SK-N-SH (cell line): Measurements from ENCODE around the gene CSRP1. TPM values are rescaled to one million over a fixed set of nuclear protein-coding genes. Genes with fewer than 3 reads are reported as not detected.

ENCODE experiments used
- CTCF ChIA-PET: fragments of 300-600, 350-600 bp; formaldehyde crosslinking; extraction: SDS; loops from one replicate; lab custom pipeline; 2021; lab: Yijun Ruan, JAX
- POLR2A ChIA-PET: fragments of 350-600 bp; sonication (Branson Sonifier 250); formaldehyde crosslinking; extraction: SDS; loops from one replicate; lab custom pipeline; 2020; ENCODE audit warnings: antibody characterized with exemption, inconsistent platforms; lab: Yijun Ruan, JAX
- DNase-seq: peaks from one replicate; pipeline ENCODE4 v3.0.0; 2012
- H2AFZ ChIP-seq: fragments of 200-600 bp; sonication (generic); 2 replicates; pipeline ENCODE4 v1.8.1; 2016; ENCODE audit warnings: antibody characterized with exemption, mild to moderate bottlenecking, low read depth
- H3F3A ChIP-seq: fragments of 200-600 bp; sonication (generic); replicated peaks from 2 replicates; pipeline ENCODE3; 2016; ENCODE audit warnings: antibody characterized with exemption, mild to moderate bottlenecking; ENCODE audit not compliant: insufficient read depth
- H3K27ac ChIP-seq, 2 experiments: fragments of 200-500 bp in 1 of 2; fragments of 200-600 bp in 1 of 2; sonication (Bioruptor generic) in 1 of 2; sonication (generic), shearing (Covaris generic) in 1 of 2; 2 replicates each; pipeline versions ENCODE4 v1.5.1 to v1.6.1; 2014 to 2016; ENCODE audit warnings: low read depth in 2 of 2, inconsistent platforms in 1 of 2, low read length in 1 of 2, mild to moderate bottlenecking in 1 of 2, mixed read lengths in 1 of 2
- H3K27me3 ChIP-seq: fragments of 200-600 bp; sonication (generic), shearing (Covaris generic); 2 replicates; pipeline ENCODE4 v1.6.1; 2016; ENCODE audit warnings: mixed run types; ENCODE audit not compliant: insufficient read depth
- H3K36me3 ChIP-seq, 2 experiments: fragments of 200-500 bp in 1 of 2; fragments of 200-600 bp in 1 of 2; sonication (Bioruptor generic) in 1 of 2; sonication (generic) in 1 of 2; replicated peaks in 1 of 2; 2 replicates each; pipeline versions ENCODE3 to v1.5.1; 2014 to 2016; ENCODE audit warnings: low read length in 1 of 2, mild to moderate bottlenecking in 1 of 2; ENCODE audit not compliant: insufficient read depth in 2 of 2, control insufficient read depth in 1 of 2
- H3K4me1 ChIP-seq, 2 experiments: fragments of 200-500 bp in 1 of 2; fragments of 200-600 bp in 1 of 2; sonication (Bioruptor generic) in 1 of 2; sonication (generic), shearing (Covaris generic) in 1 of 2; 2 replicates each; pipeline versions ENCODE4 v1.5.1 to v1.6.1; 2014 to 2016; ENCODE audit warnings: low read depth in 1 of 2, low read length in 1 of 2, mixed run types in 1 of 2; ENCODE audit not compliant: insufficient read depth in 2 of 2, control insufficient read depth in 1 of 2
- H3K4me2 ChIP-seq: fragments of 200-600 bp; sonication (generic), shearing (Covaris generic); 2 replicates; pipeline ENCODE4 v1.6.1; 2017; ENCODE audit warnings: mixed run types
- H3K4me3 ChIP-seq, 2 experiments: fragments of 200-500 bp in 1 of 2; fragments of 200-600 bp in 1 of 2; sonication (Bioruptor generic) in 1 of 2; sonication (generic), shearing (Covaris generic) in 1 of 2; 2 replicates each; pipeline versions ENCODE4 v1.5.1 to v1.8.1; 2014 to 2016; ENCODE audit warnings: low read depth in 2 of 2, inconsistent platforms in 1 of 2, low read length in 1 of 2, mild to moderate bottlenecking in 1 of 2, mixed read lengths in 1 of 2, moderate library complexity in 1 of 2
- H3K79me2 ChIP-seq: fragments of 200-600 bp; sonication (generic); 2 replicates; pipeline ENCODE4 v1.8.1; 2017; ENCODE audit warnings: mild to moderate bottlenecking; ENCODE audit not compliant: insufficient read depth
- H3K9ac ChIP-seq: fragments of 200-600 bp; sonication (generic); 2 replicates; pipeline ENCODE4 v1.6.1; 2017; ENCODE audit warnings: mixed run types
- H3K9me2 ChIP-seq: fragments of 200-600 bp; sonication (generic); 2 replicates; pipeline ENCODE4 v1.6.1; 2017; ENCODE audit warnings: mixed run types
- H3K9me3 ChIP-seq: fragments of 200-600 bp; sonication (generic); 2 replicates; pipeline ENCODE4 v1.6.1; 2017; ENCODE audit warnings: mixed run types, mild to moderate bottlenecking, moderate library complexity
- H4K20me1 ChIP-seq: fragments of 200-600 bp; sonication (generic); 2 replicates; pipeline ENCODE4 v1.6.1; 2017; ENCODE audit warnings: mild to moderate bottlenecking, mixed run types; ENCODE audit not compliant: insufficient read depth
- CHD2 ChIP-seq: fragments of 150-350 bp; IDR thresholded peaks from 2 replicates; pipeline ENCODE4 v1.6.1; 2018; ENCODE audit warnings: low read length; ENCODE audit not compliant: partially characterized antibody
- ELF1 ChIP-seq: IDR thresholded peaks from 2 replicates; pipeline ENCODE4 v1.4.0; 2012
- EP300 ChIP-seq, 2 experiments: IDR thresholded peaks; 2 replicates each; pipeline versions ENCODE4 v1.4.0 to v1.6.1; 2012; ENCODE audit warnings: borderline replicate concordance in 1 of 2, low read depth in 1 of 2, low read length in 1 of 2
- EZH2phosphoT487 ChIP-seq: fragments of 200-600 bp; sonication (generic); IDR thresholded peaks from 2 replicates; pipeline ENCODE4 v1.6.1; 2017; ENCODE audit warnings: low read depth, mixed run types, mild to moderate bottlenecking, antibody characterized with exemption, moderate library complexity, borderline replicate concordance
- FOSL2 ChIP-seq: IDR thresholded peaks from 2 replicates; pipeline ENCODE4 v1.4.0; 2012; ENCODE audit warnings: low read depth, mild to moderate bottlenecking, moderate library complexity, borderline replicate concordance
- FOXM1 ChIP-seq: IDR thresholded peaks from 2 replicates; pipeline ENCODE4 v1.4.0; 2012; ENCODE audit warnings: low read depth, mild to moderate bottlenecking
- GATA2 ChIP-seq: sonication (generic); formaldehyde crosslinking; IDR thresholded peaks from 2 replicates; pipeline ENCODE4 v1.5.0; 2020; ENCODE audit warnings: mild to moderate bottlenecking, missing genetic modification reagents
- JUND ChIP-seq: IDR thresholded peaks from 2 replicates; pipeline ENCODE4 v1.4.0; 2012
- MEF2A ChIP-seq: IDR thresholded peaks from 2 replicates; pipeline ENCODE4 v1.4.0; 2012; ENCODE audit warnings: low read depth, borderline replicate concordance
- NRF1 ChIP-seq: IDR thresholded peaks from 2 replicates; pipeline ENCODE4 v1.6.1; 2012; ENCODE audit warnings: low read depth, mild to moderate bottlenecking, low read length
- POLR2AphosphoS5 ChIP-seq: IDR thresholded peaks from 2 replicates; pipeline ENCODE4 v1.6.1; 2012; ENCODE audit warnings: low read depth, low read length
- RAD21 ChIP-seq: IDR thresholded peaks from 2 replicates; pipeline ENCODE4 v1.6.1; 2012; ENCODE audit warnings: mild to moderate bottlenecking, low read length
- RCOR1 ChIP-seq: fragments of 150-350 bp; IDR thresholded peaks from 2 replicates; pipeline ENCODE4 v1.6.1; 2017; ENCODE audit warnings: antibody characterized with exemption, low read length
- RFX5 ChIP-seq: IDR thresholded peaks from 2 replicates; pipeline ENCODE4 v1.6.1; 2012; ENCODE audit warnings: mild to moderate bottlenecking, improper control_type of control experiment, low read length
- RXRA ChIP-seq: IDR thresholded peaks from 2 replicates; pipeline ENCODE4 v1.4.0; 2012; ENCODE audit warnings: low read depth, mild to moderate bottlenecking, borderline replicate concordance
- SIN3A ChIP-seq: IDR thresholded peaks from 2 replicates; pipeline ENCODE4 v1.6.1; 2012; ENCODE audit warnings: low read depth, mild to moderate bottlenecking, low read length, moderate library complexity, borderline replicate concordance
- SMC3 ChIP-seq: IDR thresholded peaks from 2 replicates; pipeline ENCODE4 v1.6.1; 2012; ENCODE audit warnings: low read depth, low read length, improper control_type of control experiment
- TCF12 ChIP-seq: IDR thresholded peaks from 2 replicates; pipeline ENCODE4 v1.4.0; 2012
- WGBS: methylation state at CpG from one replicate; pipeline ENCODE4 v1.1.6; 2017; ENCODE audit warnings: low lambda C conversion rate; 5-methylcytosine and 5-hydroxymethylcytosine counted together
- polyA plus RNA-seq, 3 experiments: library from polyadenylated mRNA; depleted of rRNA; stranded (reverse); fragments of >200 nt; gene quantifications; 2 replicates each; pipeline ENCODE4 v1.2.3, GENCODE V29; 2012
- TF ChIP-seq, protein P1 (sequence below): fragments of 150-350 bp; IDR thresholded peaks from 2 replicates; pipeline ENCODE4 v1.6.1; 2016; ENCODE audit warnings: mild to moderate bottlenecking, low read depth, low read length
- TF ChIP-seq, protein P2 (sequence below): IDR thresholded peaks from 2 replicates; pipeline ENCODE4 v1.4.0; 2012; ENCODE audit warnings: low read depth, borderline replicate concordance
- TF ChIP-seq, protein P3 (sequence below): IDR thresholded peaks from 2 replicates; pipeline ENCODE4; 2012

CSRP1 gene
- polyA plus RNA-seq, 1 of the 3 experiments (the other 2 are of a cell fraction), result 373 TPM

DNA sequence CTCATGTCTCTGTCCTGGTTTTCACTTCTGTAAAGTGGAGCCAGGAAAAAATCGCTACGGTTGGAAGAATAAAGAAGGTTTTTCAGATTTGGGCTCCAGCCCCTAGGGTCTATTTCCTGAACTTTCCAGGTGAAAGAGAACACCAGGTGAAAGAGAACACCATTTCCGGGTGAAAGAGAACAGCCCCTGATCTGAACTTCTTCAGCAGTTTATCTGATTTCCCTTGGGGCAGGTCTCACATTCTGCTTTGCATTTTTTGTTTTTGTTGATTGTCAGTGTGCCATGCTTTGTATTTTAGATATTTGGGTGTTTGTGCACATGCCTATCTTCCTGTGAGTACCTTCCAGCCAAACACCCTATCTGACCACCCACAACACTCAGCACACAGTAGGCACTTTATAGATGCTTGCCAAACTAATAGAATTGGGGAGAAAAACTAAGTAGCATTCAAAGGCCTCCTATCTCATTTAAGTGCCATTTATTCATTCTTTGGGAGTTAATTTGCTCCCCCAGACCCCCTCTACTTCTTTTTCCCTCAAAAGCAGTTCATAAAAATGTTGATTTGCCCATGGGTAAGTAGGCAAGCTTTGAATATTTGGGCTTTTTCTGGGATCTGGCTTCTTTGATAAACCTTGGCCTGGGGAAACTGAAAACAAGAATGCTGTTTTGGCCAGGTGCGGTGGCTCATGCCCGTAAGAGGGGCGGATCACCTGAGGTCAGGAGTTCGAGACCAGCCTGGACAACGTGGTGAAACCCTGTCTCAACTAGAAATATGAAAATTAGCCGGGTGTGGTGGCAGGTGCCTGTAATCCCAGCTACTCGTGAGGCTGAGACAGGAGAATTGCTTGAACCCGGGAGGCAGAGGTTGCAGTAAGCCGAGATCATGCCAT, 34.2 kb upstream of the CSRP1 start:
- POLR2A ChIA-PET, result no interaction called here
- Histone ChIP-seq H3K4me1 (peaks cover 37 to 43% of the 10 kb centered on the region in 2 experiments), H4K20me1 (peaks cover 25% of the 10 kb centered on the region), H3F3A (peaks cover 69% of the 10 kb centered on the region), H3K9me2 (no peaks in the 10 kb centered on the region), H3K4me3 (peak overlapping the region; percentile 90 to 92; a peak in 3 of 4 replicates), H3K79me2 (peaks cover 79% of the 10 kb centered on the region), H3K36me3 (peaks cover 0 to 9% of the 10 kb centered on the region in 2 experiments), H3K9me3 (no peaks in the 10 kb centered on the region), H3K27me3 (no peaks in the 10 kb centered on the region), H3K9ac (peak overlapping the region; percentile 94), H3K4me2 (peak overlapping the region; percentile 93), H2AFZ (no peak overlapping the region), H3K27ac (peak overlapping the region; percentile 84 to 94; a peak in 3 of 4 replicates)
- 89% methylated on average over 12 of the region's 12 CpGs for WGBS
- CTCF ChIA-PET, result interaction anchor here (0.7 to 14.0 kb wide), 9 partner anchors 11 to 431 kb away, joined by 3 to 196 read pairs (median 5); partner anchors contain the start of gene IPO9
- DNase-seq, result no peak
- TF ChIP-seq SMC3 (no peak), POLR2AphosphoS5 (no peak), GATA2 (CRISPR knock-in tag) (0 out of 2 replicates have a peak, but pooled peaks have one; percentile 4)
- TF ChIP-seq, protein P1, sequence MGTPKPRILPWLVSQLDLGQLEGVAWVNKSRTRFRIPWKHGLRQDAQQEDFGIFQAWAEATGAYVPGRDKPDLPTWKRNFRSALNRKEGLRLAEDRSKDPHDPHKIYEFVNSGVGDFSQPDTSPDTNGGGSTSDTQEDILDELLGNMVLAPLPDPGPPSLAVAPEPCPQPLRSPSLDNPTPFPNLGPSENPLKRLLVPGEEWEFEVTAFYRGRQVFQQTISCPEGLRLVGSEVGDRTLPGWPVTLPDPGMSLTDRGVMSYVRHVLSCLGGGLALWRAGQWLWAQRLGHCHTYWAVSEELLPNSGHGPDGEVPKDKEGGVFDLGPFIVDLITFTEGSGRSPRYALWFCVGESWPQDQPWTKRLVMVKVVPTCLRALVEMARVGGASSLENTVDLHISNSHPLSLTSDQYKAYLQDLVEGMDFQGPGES, result no peak

DNA sequence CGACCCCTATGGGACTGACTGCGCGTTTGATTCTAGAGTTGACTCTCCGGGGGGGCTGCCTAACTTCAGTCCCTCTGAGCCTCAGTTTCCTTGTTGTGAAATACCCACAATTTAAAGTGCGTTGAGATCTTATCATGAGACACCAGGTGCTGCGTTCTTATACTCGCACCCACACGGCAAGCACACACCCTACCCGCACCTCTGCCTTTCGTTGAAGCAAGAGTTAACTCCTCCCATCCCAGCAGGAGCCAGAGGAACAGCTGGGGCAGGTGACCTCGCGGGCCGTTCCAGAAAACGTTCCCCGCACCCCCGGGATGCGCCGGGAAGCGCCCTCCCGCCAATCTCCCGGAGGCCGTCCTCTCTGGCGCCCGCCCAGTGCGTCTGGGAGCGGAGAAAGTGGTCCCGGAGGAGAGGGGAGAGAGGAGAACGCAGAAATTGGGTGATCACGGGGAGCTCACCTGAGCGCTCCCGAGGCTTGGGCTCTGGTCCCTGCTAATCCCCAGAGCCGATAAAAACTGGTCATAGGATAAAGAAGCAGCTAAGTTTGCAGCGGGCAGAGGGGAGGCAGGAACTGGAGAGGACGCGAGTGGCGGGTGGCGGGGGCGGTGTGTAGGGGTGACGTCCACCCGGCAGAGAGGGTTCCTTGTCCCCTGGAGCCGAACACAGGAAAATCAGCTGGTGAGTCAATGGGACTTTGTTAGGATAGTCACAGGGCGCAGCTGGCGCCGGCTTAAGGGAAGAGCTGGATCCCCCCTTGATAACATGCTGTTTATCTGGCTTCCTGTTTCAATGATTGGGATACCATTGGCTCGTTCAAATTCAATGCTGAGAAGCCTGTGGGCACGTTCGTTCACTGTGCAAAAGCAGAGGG, 32.9 kb upstream of the CSRP1 start:
- DNase-seq, result peak; percentile 77
- CTCF ChIA-PET, result interaction anchor here (0.6 to 14.0 kb wide), 12 partner anchors 9 to 290 kb away, joined by 3 to 196 read pairs (median 4); partner anchors contain the start of gene IPO9
- H3K4me1 ChIP-seq, result peaks cover 38 to 50% of the 10 kb centered on the region in 2 experiments
- H3K36me3 ChIP-seq, result peaks cover 0 to 7% of the 10 kb centered on the region in 2 experiments
- H3K27me3 ChIP-seq, result no peaks in the 10 kb centered on the region
- peaks cover 80% of the 10 kb centered on the region for H3F3A ChIP-seq
- H3K9ac ChIP-seq, result peak overlapping the region; percentile 94
- no peaks in the 10 kb centered on the region for H3K9me2 ChIP-seq
- peaks cover 14% of the 10 kb centered on the region for H4K20me1 ChIP-seq
- peak overlapping the region; percentile 93 for H3K4me2 ChIP-seq
- no peaks in the 10 kb centered on the region for H3K9me3 ChIP-seq
- peak overlapping the region; percentile 84 to 94 for H3K27ac ChIP-seq
- peak overlapping the region; percentile 90 to 92 for H3K4me3 ChIP-seq
- H2AFZ ChIP-seq, result no peak overlapping the region
- POLR2A ChIA-PET, result interaction anchor here (1.3 kb wide), 1 partner anchor 71 kb away, joined by 4 read pairs; the partner anchor contains the start of gene PHLDA3
- WGBS, result 11% methylated on average over 37 of the region's 47 CpGs
- H3K79me2 ChIP-seq, result peaks cover 70% of the 10 kb centered on the region
- TF ChIP-seq RCOR1 (no peak), EZH2phosphoT487 (no peak), EP300 (IDR thresholded peaks at IDR 0.05; ENCODE audit: borderline replicate concordance in 1 of 2, low read depth in 1 of 2, low read length in 1 of 2) (no peak), MEF2A (no peak), CHD2 (no peak), FOXM1 (peak; percentile 83), RFX5 (no peak), RXRA (no peak), SMC3 (no peak), FOSL2 (no peak), ELF1 (no peak), NRF1 (no peak), RAD21 (no peak), JUND (no peak), POLR2AphosphoS5 (no peak), TCF12 (peak; percentile 21; the same call in 1 of the 2 replicates), SIN3A (0 out of 2 replicates have a peak, but pooled peaks have one; percentile 12)
- TF ChIP-seq, protein P2, sequence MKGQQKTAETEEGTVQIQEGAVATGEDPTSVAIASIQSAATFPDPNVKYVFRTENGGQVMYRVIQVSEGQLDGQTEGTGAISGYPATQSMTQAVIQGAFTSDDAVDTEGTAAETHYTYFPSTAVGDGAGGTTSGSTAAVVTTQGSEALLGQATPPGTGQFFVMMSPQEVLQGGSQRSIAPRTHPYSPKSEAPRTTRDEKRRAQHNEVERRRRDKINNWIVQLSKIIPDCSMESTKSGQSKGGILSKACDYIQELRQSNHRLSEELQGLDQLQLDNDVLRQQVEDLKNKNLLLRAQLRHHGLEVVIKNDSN, result 0 out of 2 replicates have a peak, but pooled peaks have one; percentile 7
- TF ChIP-seq, protein P3, sequence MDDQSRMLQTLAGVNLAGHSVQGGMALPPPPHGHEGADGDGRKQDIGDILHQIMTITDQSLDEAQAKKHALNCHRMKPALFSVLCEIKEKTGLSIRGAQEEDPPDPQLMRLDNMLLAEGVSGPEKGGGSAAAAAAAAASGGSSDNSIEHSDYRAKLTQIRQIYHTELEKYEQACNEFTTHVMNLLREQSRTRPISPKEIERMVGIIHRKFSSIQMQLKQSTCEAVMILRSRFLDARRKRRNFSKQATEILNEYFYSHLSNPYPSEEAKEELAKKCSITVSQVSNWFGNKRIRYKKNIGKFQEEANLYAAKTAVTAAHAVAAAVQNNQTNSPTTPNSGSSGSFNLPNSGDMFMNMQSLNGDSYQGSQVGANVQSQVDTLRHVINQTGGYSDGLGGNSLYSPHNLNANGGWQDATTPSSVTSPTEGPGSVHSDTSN, result no peak
